MM.1S (cell line): ENCODE results near the gene BHLHE41.

Experiments used
- DNase-seq: peaks from one replicate; pipeline ENCODE4 v3.0.0-alpha.2; 2015
- H2AFZ ChIP-seq: fragments of 300-600 bp; sonication (generic); 2 replicates; pipeline ENCODE4 v1.6.0; 2016; ENCODE audit warnings: antibody characterized with exemption, low read length
- H3F3A ChIP-seq: fragments of 300-600 bp; sonication (generic); 2 replicates; pipeline ENCODE4 v1.6.1; 2016; ENCODE audit warnings: mild to moderate bottlenecking, antibody characterized with exemption, low read length, moderate library complexity, mixed read lengths; ENCODE audit not compliant: insufficient read depth
- H3K27ac ChIP-seq: fragments of 300-600 bp; sonication (generic); 2 replicates; pipeline ENCODE4 v1.5.1; 2016; ENCODE audit warnings: mild to moderate bottlenecking, low read length
- H3K27me3 ChIP-seq: fragments of 300-600 bp; sonication (generic); replicated peaks from 2 replicates; pipeline ENCODE4 v1.6.0; 2016; ENCODE audit warnings: low read length; ENCODE audit not compliant: insufficient read depth
- H3K36me3 ChIP-seq: fragments of 300-600 bp; sonication (generic); replicated peaks from 2 replicates; pipeline ENCODE4 v1.6.1; 2016; ENCODE audit warnings: mild to moderate bottlenecking, low read length, mixed read lengths; ENCODE audit not compliant: insufficient read depth
- H3K4me1 ChIP-seq: fragments of 300-600 bp; sonication (generic); 2 replicates; pipeline ENCODE4 v1.6.1; 2016; ENCODE audit warnings: low read length, mixed read lengths
- H3K4me2 ChIP-seq: fragments of 300-600 bp; sonication (generic); 2 replicates; pipeline ENCODE4 v1.6.0; 2016; ENCODE audit warnings: low read depth, low read length
- H3K4me3 ChIP-seq: fragments of 300-600 bp; sonication (generic); 2 replicates; pipeline ENCODE4 v1.5.1; 2016; ENCODE audit warnings: low read length, mixed read lengths
- H3K79me2 ChIP-seq: fragments of 300-600 bp; sonication (generic); 2 replicates; pipeline ENCODE4 v1.6.1; 2016; ENCODE audit warnings: mixed run types, low read length, mixed read lengths
- H3K9ac ChIP-seq: fragments of 300-600 bp; sonication (generic); 2 replicates; pipeline ENCODE4 v1.6.1; 2016; ENCODE audit warnings: low read length, mixed read lengths
- H3K9me2 ChIP-seq: fragments of 300-600 bp; sonication (generic); replicated peaks from 2 replicates; pipeline ENCODE4 v1.6.1; 2016; ENCODE audit warnings: mild to moderate bottlenecking, low read length, mixed read lengths; ENCODE audit not compliant: insufficient read depth
- H3K9me3 ChIP-seq: fragments of 300-600 bp; sonication (generic); replicated peaks from 2 replicates; pipeline ENCODE4 v1.6.1; 2016; ENCODE audit warnings: mild to moderate bottlenecking, low read length, mixed read lengths; ENCODE audit not compliant: insufficient read depth
- H4K20me1 ChIP-seq: fragments of 300-600 bp; sonication (generic); 2 replicates; pipeline ENCODE4 v1.6.1; 2016; ENCODE audit warnings: mild to moderate bottlenecking, low read length, moderate library complexity, mixed read lengths; ENCODE audit not compliant: insufficient read depth
- EZH2 ChIP-seq: fragments of 300-600 bp; sonication (generic); optimal IDR thresholded peaks from 2 replicates; pipeline ENCODE3; 2017; ENCODE audit warnings: low read depth, mild to moderate bottlenecking, antibody characterized with exemption, low read length, mixed read lengths
- EZH2phosphoT487 ChIP-seq: fragments of 300-600 bp; sonication (generic); IDR thresholded peaks from 2 replicates; pipeline ENCODE4 v1.6.1; 2018; ENCODE audit warnings: antibody characterized with exemption, low read length
- TF ChIP-seq, protein P1 (sequence below): fragments of 300-600 bp; sonication (generic); IDR thresholded peaks from 2 replicates; pipeline ENCODE4 v1.5.1; 2016; ENCODE audit warnings: antibody characterized with exemption, low read length, mixed read lengths

Gene BHLHE41

DNA sequence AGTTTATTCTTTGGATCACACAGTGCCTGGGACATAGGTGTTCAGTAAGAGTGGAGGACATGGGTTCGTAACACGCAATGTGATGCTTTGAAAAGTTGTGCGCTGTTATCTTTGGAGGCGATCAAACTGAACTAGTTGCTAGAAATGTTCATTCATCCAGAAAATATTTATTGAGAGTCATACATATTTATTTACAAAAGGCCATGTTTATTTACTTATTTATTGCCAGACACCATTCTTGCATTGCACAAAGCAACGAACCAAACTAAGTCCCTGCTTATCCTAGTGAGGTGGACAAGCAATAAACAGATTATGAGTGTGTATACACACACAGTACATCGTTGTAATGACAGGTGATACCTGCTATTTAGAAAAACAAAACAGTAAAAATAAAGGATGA is 12.6 kb downstream of the BHLHE41 start:
- no peak for DNase-seq
- H3K27me3 ChIP-seq, result no peaks in the 10 kb centered on the region
- TF ChIP-seq EZH2 (no peak), EZH2phosphoT487 (no peak)
- TF ChIP-seq, protein P1, sequence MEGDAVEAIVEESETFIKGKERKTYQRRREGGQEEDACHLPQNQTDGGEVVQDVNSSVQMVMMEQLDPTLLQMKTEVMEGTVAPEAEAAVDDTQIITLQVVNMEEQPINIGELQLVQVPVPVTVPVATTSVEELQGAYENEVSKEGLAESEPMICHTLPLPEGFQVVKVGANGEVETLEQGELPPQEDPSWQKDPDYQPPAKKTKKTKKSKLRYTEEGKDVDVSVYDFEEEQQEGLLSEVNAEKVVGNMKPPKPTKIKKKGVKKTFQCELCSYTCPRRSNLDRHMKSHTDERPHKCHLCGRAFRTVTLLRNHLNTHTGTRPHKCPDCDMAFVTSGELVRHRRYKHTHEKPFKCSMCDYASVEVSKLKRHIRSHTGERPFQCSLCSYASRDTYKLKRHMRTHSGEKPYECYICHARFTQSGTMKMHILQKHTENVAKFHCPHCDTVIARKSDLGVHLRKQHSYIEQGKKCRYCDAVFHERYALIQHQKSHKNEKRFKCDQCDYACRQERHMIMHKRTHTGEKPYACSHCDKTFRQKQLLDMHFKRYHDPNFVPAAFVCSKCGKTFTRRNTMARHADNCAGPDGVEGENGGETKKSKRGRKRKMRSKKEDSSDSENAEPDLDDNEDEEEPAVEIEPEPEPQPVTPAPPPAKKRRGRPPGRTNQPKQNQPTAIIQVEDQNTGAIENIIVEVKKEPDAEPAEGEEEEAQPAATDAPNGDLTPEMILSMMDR, result no peak
- H3K79me2 ChIP-seq, result no peaks in the 10 kb centered on the region
- no peaks in the 10 kb centered on the region for H4K20me1 ChIP-seq
- H3K36me3 ChIP-seq, result no peaks in the 10 kb centered on the region
- no peak overlapping the region for H3K4me2 ChIP-seq
- peaks cover 34% of the 10 kb centered on the region for H3K4me1 ChIP-seq
- H3F3A ChIP-seq, result peaks cover 36% of the 10 kb centered on the region
- no peak overlapping the region for H3K27ac ChIP-seq
- no peaks in the 10 kb centered on the region for H3K9me3 ChIP-seq
- H3K4me3 ChIP-seq, result no peak overlapping the region
- no peak overlapping the region for H2AFZ ChIP-seq
- H3K9ac ChIP-seq, result no peak overlapping the region
- no peaks in the 10 kb centered on the region for H3K9me2 ChIP-seq

DNA sequence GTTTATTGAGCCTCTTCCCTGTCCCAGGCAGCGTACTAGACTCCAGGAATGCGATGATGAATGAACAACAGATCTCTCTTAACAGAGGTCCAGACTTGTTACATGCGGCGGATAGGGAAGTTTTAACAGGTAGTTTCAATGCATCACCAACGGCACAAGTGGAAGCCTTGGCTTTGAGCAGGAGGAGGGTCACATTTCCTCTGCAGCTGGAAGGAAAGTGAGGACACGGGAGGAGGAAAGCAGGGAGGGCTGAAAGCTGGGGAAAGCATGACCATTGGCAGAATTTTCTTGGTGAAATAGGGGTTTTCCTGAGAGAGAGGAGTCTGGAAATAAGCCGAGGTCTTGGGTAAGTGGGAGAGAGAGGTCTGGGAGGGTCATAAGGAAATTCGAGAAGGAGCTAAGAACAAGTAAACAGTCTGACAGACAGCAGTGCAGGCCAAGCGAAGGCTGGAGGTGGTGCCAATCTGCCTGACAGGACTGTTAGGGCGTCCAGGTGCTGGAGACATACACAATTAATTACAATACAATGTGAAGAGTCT is 15.4 kb downstream of the BHLHE41 start:
- no peak overlapping the region for H3K4me2 ChIP-seq
- no peak overlapping the region for H2AFZ ChIP-seq
- no peak overlapping the region for H3K9ac ChIP-seq
- no peaks in the 10 kb centered on the region for H3K36me3 ChIP-seq
- no peaks in the 10 kb centered on the region for H3K9me2 ChIP-seq
- H3K4me1 ChIP-seq, result peaks cover 10% of the 10 kb centered on the region
- no peaks in the 10 kb centered on the region for H4K20me1 ChIP-seq
- H3K27me3 ChIP-seq, result no peaks in the 10 kb centered on the region
- H3K79me2 ChIP-seq, result no peaks in the 10 kb centered on the region
- DNase-seq, result no peak
- no peak overlapping the region for H3K27ac ChIP-seq
- H3F3A ChIP-seq, result peaks cover 13% of the 10 kb centered on the region; the same call in 1 of the 2 replicates
- H3K9me3 ChIP-seq, result no peaks in the 10 kb centered on the region
- H3K4me3 ChIP-seq, result no peak overlapping the region
- TF ChIP-seq EZH2phosphoT487, result no peak
- TF ChIP-seq EZH2, result no peak
- TF ChIP-seq, protein P1, result no peak

DNA sequence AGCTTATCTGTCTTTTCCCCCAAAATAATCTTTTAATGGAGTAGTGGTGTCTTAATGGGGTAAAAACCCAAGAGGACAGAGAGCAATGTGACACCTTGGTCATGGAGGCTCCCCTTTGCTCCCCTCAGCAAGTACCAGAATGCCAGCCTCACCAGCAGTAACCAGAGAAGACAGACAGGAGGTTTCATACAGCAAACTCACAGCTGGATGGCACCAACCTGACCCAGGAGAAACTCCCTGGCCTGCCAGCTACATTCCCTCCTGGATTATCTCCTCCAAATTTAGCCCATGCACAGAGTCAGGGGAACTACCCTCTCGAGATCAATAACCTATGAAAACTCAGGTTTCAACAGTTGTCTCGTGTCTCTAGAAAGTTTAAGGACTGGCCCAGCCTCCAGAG is 15.9 kb downstream of the BHLHE41 start:
- Histone ChIP-seq H2AFZ (no peak overlapping the region), H3K4me3 (no peak overlapping the region), H3K27me3 (no peaks in the 10 kb centered on the region), H3F3A (peaks cover 11% of the 10 kb centered on the region; the same call in 1 of the 2 replicates), H3K9me3 (no peaks in the 10 kb centered on the region), H3K36me3 (no peaks in the 10 kb centered on the region), H3K9ac (no peak overlapping the region), H3K4me2 (no peak overlapping the region), H3K27ac (no peak overlapping the region), H3K79me2 (no peaks in the 10 kb centered on the region), H4K20me1 (no peaks in the 10 kb centered on the region), H3K9me2 (no peaks in the 10 kb centered on the region), H3K4me1 (peaks cover 10% of the 10 kb centered on the region)
- TF ChIP-seq EZH2phosphoT487 (no peak), EZH2 (no peak)
- TF ChIP-seq, protein P1, result no peak
- no peak for DNase-seq
